ENCODE results near the gene HES4.

The HES4 gene

GRCh38 chr1:1041092-1041523, 41.2 kb upstream of the HES4 start:
- Histone ChIP-seq H2AFZ (ENCODE audit: low read length) (no peak overlapping the region), H3K9me2 (ENCODE audit: low read depth, low read length) (no peaks in the 10 kb centered on the region), H3K36me3 (ENCODE audit: insufficient read depth, low read length) (no peaks in the 10 kb centered on the region), H4K20me1 (ENCODE audit: insufficient read depth, low read length) (no peaks in the 10 kb centered on the region), H3K9me3 (ENCODE audit: low read length) (no peaks in the 10 kb centered on the region), H3K27ac (ENCODE audit: low read depth, low read length, poor library complexity, severe bottlenecking) (no peak overlapping the region), H3K4me3 (ENCODE audit: low read depth, low read length, poor library complexity, severe bottlenecking) (no peak overlapping the region), H3K4me1 (ENCODE audit: insufficient read depth, low read length, severe bottlenecking) (no peaks in the 10 kb centered on the region), H3K27me3 (ENCODE audit: insufficient read depth, low read length) (0 out of 2 replicates have a peak, but pooled peaks cover 3% of the 10 kb centered on the region), H3F3A (ENCODE audit: insufficient read depth, low read length) (no peaks in the 10 kb centered on the region), H3K4me2 (ENCODE audit: low read length) (no peak overlapping the region), H3K79me2 (ENCODE audit: insufficient read depth, low read length) (no peaks in the 10 kb centered on the region), H3K9ac (ENCODE audit: low read length) (no peak overlapping the region)
- TF ChIP-seq, protein P1, sequence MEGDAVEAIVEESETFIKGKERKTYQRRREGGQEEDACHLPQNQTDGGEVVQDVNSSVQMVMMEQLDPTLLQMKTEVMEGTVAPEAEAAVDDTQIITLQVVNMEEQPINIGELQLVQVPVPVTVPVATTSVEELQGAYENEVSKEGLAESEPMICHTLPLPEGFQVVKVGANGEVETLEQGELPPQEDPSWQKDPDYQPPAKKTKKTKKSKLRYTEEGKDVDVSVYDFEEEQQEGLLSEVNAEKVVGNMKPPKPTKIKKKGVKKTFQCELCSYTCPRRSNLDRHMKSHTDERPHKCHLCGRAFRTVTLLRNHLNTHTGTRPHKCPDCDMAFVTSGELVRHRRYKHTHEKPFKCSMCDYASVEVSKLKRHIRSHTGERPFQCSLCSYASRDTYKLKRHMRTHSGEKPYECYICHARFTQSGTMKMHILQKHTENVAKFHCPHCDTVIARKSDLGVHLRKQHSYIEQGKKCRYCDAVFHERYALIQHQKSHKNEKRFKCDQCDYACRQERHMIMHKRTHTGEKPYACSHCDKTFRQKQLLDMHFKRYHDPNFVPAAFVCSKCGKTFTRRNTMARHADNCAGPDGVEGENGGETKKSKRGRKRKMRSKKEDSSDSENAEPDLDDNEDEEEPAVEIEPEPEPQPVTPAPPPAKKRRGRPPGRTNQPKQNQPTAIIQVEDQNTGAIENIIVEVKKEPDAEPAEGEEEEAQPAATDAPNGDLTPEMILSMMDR (IDR thresholded peaks at IDR 0.05; ENCODE audit: low read length): no peak
- no peak for TF ChIP-seq EZH2 (IDR thresholded peaks at IDR 0.05; ENCODE audit: borderline replicate concordance, low read length)

GRCh38 chr1:1040004-1040991, 40.4 kb upstream of the HES4 start:
- TF ChIP-seq, protein P1 (IDR thresholded peaks at IDR 0.05; ENCODE audit: low read length): no peak
- Histone ChIP-seq H4K20me1 (ENCODE audit: insufficient read depth, low read length) (no peaks in the 10 kb centered on the region), H3K79me2 (ENCODE audit: insufficient read depth, low read length) (no peaks in the 10 kb centered on the region)

GRCh38 chr1:1039145-1039910, 39.4 kb upstream of the HES4 start:
- Histone ChIP-seq H3K4me3 (ENCODE audit: low read depth, low read length, poor library complexity, severe bottlenecking) (no peak overlapping the region), H3K9ac (ENCODE audit: low read length) (no peak overlapping the region), H3K79me2 (ENCODE audit: insufficient read depth, low read length) (no peaks in the 10 kb centered on the region), H3K36me3 (ENCODE audit: insufficient read depth, low read length) (no peaks in the 10 kb centered on the region), H3F3A (ENCODE audit: insufficient read depth, low read length) (no peaks in the 10 kb centered on the region), H3K4me1 (ENCODE audit: insufficient read depth, low read length, severe bottlenecking) (no peaks in the 10 kb centered on the region), H4K20me1 (ENCODE audit: insufficient read depth, low read length) (no peaks in the 10 kb centered on the region), H3K27me3 (ENCODE audit: insufficient read depth, low read length) (peaks cover 12% of the 10 kb centered on the region; the same call in 1 of the 2 replicates), H3K9me2 (ENCODE audit: low read depth, low read length) (no peaks in the 10 kb centered on the region), H3K4me2 (ENCODE audit: low read length) (no peak overlapping the region), H2AFZ (ENCODE audit: low read length) (no peak overlapping the region), H3K27ac (ENCODE audit: low read depth, low read length, poor library complexity, severe bottlenecking) (no peak overlapping the region), H3K9me3 (ENCODE audit: low read length) (no peaks in the 10 kb centered on the region)
- TF ChIP-seq, protein P1 (IDR thresholded peaks at IDR 0.05; ENCODE audit: low read length): no peak
- no peak for TF ChIP-seq EZH2 (IDR thresholded peaks at IDR 0.05; ENCODE audit: borderline replicate concordance, low read length)

More at GRCh38 chr1:1040004-1040991, 40.4 kb upstream of the HES4 start:
- Histone ChIP-seq H3K9ac (ENCODE audit: low read length) (no peak overlapping the region), H2AFZ (ENCODE audit: low read length) (no peak overlapping the region), H3K27me3 (ENCODE audit: insufficient read depth, low read length) (peaks cover 11% of the 10 kb centered on the region; the same call in 1 of the 2 replicates), H3F3A (ENCODE audit: insufficient read depth, low read length) (no peaks in the 10 kb centered on the region), H3K4me1 (ENCODE audit: insufficient read depth, low read length, severe bottlenecking) (no peaks in the 10 kb centered on the region), H3K9me2 (ENCODE audit: low read depth, low read length) (no peaks in the 10 kb centered on the region), H3K4me2 (ENCODE audit: low read length) (peak overlapping the region; percentile 32; the same call in 1 of the 2 replicates), H3K27ac (ENCODE audit: low read depth, low read length, poor library complexity, severe bottlenecking) (no peak overlapping the region), H3K4me3 (ENCODE audit: low read depth, low read length, poor library complexity, severe bottlenecking) (peak overlapping the region; percentile 26), H3K9me3 (ENCODE audit: low read length) (no peaks in the 10 kb centered on the region), H3K36me3 (ENCODE audit: insufficient read depth, low read length) (no peaks in the 10 kb centered on the region)

All from OCI-LY1 (cell line).